ENCODE data around the gene MRGPRF.

The MRGPRF gene

DNA sequence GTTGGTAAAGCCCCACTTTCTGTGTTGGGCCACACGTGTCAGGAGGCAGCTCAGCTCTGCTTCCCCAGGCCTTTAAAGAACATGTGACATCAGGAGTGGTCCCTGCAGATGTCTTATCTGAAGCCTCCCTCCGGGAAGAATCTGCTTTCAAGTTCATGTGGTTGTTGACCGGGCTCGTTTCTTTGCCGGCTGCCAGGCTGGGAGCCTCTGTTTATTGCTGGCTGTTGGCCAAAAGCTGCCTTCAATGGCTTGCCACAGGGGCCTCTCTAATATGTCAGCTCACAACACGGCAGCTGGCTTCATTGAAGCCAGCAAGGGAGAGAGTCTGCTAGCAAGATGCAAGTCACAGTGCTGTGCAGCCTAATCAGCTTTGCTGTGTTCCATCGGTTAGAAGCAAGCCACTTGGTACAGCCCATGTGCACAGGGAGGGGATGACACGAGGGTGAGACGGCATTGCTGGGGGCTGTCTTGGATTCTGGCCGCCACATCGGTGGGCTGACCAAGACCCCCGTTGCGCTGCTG, 14.6 kb downstream of the MRGPRF start:
- no peaks in the 10 kb centered on the region for H3K9me3 ChIP-seq (ENCODE audit: insufficient read depth, low read depth, low read length)
- H3K4me3 ChIP-seq (ENCODE audit: low read length, poor library complexity, severe bottlenecking): no peak overlapping the region
- H3K36me3 ChIP-seq (ENCODE audit: insufficient read depth, low read length): no peaks in the 10 kb centered on the region
- H3K79me2 ChIP-seq (ENCODE audit: insufficient read depth, low read length): no peaks in the 10 kb centered on the region
- TF ChIP-seq, protein P1, sequence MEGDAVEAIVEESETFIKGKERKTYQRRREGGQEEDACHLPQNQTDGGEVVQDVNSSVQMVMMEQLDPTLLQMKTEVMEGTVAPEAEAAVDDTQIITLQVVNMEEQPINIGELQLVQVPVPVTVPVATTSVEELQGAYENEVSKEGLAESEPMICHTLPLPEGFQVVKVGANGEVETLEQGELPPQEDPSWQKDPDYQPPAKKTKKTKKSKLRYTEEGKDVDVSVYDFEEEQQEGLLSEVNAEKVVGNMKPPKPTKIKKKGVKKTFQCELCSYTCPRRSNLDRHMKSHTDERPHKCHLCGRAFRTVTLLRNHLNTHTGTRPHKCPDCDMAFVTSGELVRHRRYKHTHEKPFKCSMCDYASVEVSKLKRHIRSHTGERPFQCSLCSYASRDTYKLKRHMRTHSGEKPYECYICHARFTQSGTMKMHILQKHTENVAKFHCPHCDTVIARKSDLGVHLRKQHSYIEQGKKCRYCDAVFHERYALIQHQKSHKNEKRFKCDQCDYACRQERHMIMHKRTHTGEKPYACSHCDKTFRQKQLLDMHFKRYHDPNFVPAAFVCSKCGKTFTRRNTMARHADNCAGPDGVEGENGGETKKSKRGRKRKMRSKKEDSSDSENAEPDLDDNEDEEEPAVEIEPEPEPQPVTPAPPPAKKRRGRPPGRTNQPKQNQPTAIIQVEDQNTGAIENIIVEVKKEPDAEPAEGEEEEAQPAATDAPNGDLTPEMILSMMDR (conservative IDR thresholded peaks at IDR 0.05; ENCODE audit: low read length): no peak
- no peak for TF ChIP-seq EZH2phosphoT487 (IDR thresholded peaks at IDR 0.05; ENCODE audit: borderline replicate concordance)
- H2AFZ ChIP-seq (ENCODE audit: low read length): no peak overlapping the region
- H3K27me3 ChIP-seq (ENCODE audit: insufficient read depth, low read length, poor library complexity, severe bottlenecking): no peaks in the 10 kb centered on the region
- no peaks in the 10 kb centered on the region for H4K20me1 ChIP-seq (ENCODE audit: insufficient read depth, low read length, poor library complexity, severe bottlenecking)
- H3F3A ChIP-seq (ENCODE audit: low read depth): no peaks in the 10 kb centered on the region
- no peak overlapping the region for H3K9ac ChIP-seq (ENCODE audit: low read depth, low read length, poor library complexity, severe bottlenecking)
- no peaks in the 10 kb centered on the region for H3K9me2 ChIP-seq (replicated peaks; ENCODE audit: low read depth, low read length)
- H3K4me2 ChIP-seq (ENCODE audit: low read depth, low read length, poor library complexity, severe bottlenecking): no peak overlapping the region
- no peaks in the 10 kb centered on the region for H3K4me1 ChIP-seq (ENCODE audit: insufficient read depth, low read length, poor library complexity, severe bottlenecking)

DNA sequence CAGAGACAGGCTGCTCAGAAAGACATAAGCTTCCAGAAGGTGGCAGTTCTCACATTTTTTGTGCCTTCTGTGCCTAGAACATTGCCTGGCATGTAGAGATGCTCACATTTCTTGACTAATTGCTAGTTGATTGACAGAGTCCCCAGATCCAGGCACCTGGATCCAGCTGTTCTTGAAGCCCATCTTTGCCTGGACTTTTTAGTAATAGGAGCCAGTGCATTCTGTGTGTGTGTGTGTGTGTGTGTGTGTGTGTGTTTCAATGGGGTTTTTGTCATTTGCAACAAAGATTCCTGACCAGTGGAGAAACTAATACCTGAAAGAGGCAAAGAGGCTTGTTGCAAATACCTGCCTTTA, 15.1 kb downstream of the MRGPRF start:
- Histone ChIP-seq H2AFZ (ENCODE audit: low read length) (no peak overlapping the region), H3K27me3 (ENCODE audit: insufficient read depth, low read length, poor library complexity, severe bottlenecking) (no peaks in the 10 kb centered on the region), H3K4me2 (ENCODE audit: low read depth, low read length, poor library complexity, severe bottlenecking) (no peak overlapping the region), H3K36me3 (ENCODE audit: insufficient read depth, low read length) (no peaks in the 10 kb centered on the region), H3K9ac (ENCODE audit: low read depth, low read length, poor library complexity, severe bottlenecking) (no peak overlapping the region), H3K79me2 (ENCODE audit: insufficient read depth, low read length) (no peaks in the 10 kb centered on the region), H4K20me1 (ENCODE audit: insufficient read depth, low read length, poor library complexity, severe bottlenecking) (no peaks in the 10 kb centered on the region), H3K4me1 (ENCODE audit: insufficient read depth, low read length, poor library complexity, severe bottlenecking) (no peaks in the 10 kb centered on the region), H3F3A (ENCODE audit: low read depth) (no peaks in the 10 kb centered on the region), H3K9me2 (replicated peaks; ENCODE audit: low read depth, low read length) (no peaks in the 10 kb centered on the region), H3K4me3 (ENCODE audit: low read length, poor library complexity, severe bottlenecking) (no peak overlapping the region), H3K9me3 (ENCODE audit: insufficient read depth, low read depth, low read length) (no peaks in the 10 kb centered on the region)
- TF ChIP-seq EZH2phosphoT487 (IDR thresholded peaks at IDR 0.05; ENCODE audit: borderline replicate concordance): no peak
- TF ChIP-seq, protein P1 (conservative IDR thresholded peaks at IDR 0.05; ENCODE audit: low read length): no peak

DNA sequence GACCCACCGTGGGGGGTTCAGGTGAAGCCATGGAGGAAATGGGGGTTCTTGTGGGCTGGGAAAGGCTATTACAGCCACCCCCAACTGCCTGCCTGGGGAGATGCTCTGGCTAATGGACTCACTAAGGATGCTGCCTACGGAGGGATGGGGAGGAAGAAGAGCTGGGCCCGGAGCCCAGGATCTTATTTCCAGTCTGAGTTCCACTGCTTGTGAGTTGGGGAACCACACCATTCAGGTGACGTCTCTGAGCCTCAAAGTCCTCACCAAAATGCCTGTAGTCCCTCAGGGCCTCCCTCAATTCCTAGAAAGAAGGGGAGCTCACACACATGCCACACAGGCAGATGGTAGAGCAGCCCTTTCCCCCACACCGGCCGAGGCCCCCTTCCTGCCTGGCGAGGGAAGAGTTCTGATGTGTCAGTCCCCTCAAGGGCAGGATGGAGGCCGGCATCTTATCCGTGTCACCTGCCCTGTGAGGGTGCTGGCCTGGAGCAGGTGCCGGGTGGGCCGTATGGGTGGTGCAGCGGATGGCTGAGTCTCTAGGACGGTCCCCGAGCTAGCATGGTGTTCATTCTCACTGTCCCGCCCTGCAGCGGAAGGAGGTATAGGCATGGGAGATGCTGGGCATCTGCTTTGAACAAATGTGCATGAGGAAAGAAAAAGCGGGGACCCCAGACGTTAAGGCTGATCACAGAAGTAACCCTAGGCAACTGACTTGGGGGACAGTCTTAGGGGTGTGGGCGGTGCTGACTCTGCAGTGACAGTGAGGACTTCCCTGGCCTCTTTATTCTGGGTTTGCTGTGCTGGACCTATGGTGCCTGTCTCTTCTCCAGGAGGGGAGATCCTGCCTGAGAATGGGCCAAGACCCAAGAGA, 15.7 kb downstream of the MRGPRF start:
- Histone ChIP-seq H3K4me3 (ENCODE audit: low read length, poor library complexity, severe bottlenecking) (no peak overlapping the region), H3K4me2 (ENCODE audit: low read depth, low read length, poor library complexity, severe bottlenecking) (no peak overlapping the region), H3F3A (ENCODE audit: low read depth) (no peaks in the 10 kb centered on the region), H3K9ac (ENCODE audit: low read depth, low read length, poor library complexity, severe bottlenecking) (no peak overlapping the region), H3K4me1 (ENCODE audit: insufficient read depth, low read length, poor library complexity, severe bottlenecking) (no peaks in the 10 kb centered on the region), H2AFZ (ENCODE audit: low read length) (no peak overlapping the region), H3K79me2 (ENCODE audit: insufficient read depth, low read length) (no peaks in the 10 kb centered on the region), H3K9me2 (replicated peaks; ENCODE audit: low read depth, low read length) (no peaks in the 10 kb centered on the region), H3K36me3 (ENCODE audit: insufficient read depth, low read length) (no peaks in the 10 kb centered on the region), H3K27me3 (ENCODE audit: insufficient read depth, low read length, poor library complexity, severe bottlenecking) (no peaks in the 10 kb centered on the region), H4K20me1 (ENCODE audit: insufficient read depth, low read length, poor library complexity, severe bottlenecking) (no peaks in the 10 kb centered on the region), H3K9me3 (ENCODE audit: insufficient read depth, low read depth, low read length) (no peaks in the 10 kb centered on the region)
- no peak for TF ChIP-seq EZH2phosphoT487 (IDR thresholded peaks at IDR 0.05; ENCODE audit: borderline replicate concordance)
- TF ChIP-seq, protein P1 (conservative IDR thresholded peaks at IDR 0.05; ENCODE audit: low read length): no peak

All from Loucy (cell line).